Measurements from ENCODE around the gene RPS18. TPM values are rescaled to one million over a fixed set of nuclear protein-coding genes. Genes with fewer than 3 reads are reported as not detected.

Gene RPS18
- total RNA-seq, 4 donors from 2014 or later, result 773 to 2,238 (median 1,359) TPM

- 41% methylated on average over 27 of the region's 39 CpGs; no CpG with 5 or more reads in 1 of the 2 donors for WGBS, 2 donors (ENCODE audit: low coverage in 1 of 2)
- no peaks in the 10 kb centered on the region for H3K9me3 ChIP-seq
- intact Hi-C loops (cut with DNase I; ENCODE audit: low total_unique reads) (no loop called here), in situ Hi-C loops (cut with MboI; ENCODE audit: low pct_ligation_motif_present in 1 of 4, low pct_unique_long_range_greater_than_20kb in 1 of 4, low sequenced_read_pairs in 3 of 4) (no loop called here)
- DNase-seq, result peak; percentile 37
- H3K27me3 ChIP-seq, result no peaks in the 10 kb centered on the region
- TF ChIP-seq EP300 (IDR thresholded peaks at IDR 0.05; ENCODE audit: low read depth) (no peak), POLR2A (IDR thresholded peaks at IDR 0.05) (no peak), POLR2AphosphoS5 (IDR thresholded peaks at IDR 0.05) (no peak)
- TF ChIP-seq, protein P1, sequence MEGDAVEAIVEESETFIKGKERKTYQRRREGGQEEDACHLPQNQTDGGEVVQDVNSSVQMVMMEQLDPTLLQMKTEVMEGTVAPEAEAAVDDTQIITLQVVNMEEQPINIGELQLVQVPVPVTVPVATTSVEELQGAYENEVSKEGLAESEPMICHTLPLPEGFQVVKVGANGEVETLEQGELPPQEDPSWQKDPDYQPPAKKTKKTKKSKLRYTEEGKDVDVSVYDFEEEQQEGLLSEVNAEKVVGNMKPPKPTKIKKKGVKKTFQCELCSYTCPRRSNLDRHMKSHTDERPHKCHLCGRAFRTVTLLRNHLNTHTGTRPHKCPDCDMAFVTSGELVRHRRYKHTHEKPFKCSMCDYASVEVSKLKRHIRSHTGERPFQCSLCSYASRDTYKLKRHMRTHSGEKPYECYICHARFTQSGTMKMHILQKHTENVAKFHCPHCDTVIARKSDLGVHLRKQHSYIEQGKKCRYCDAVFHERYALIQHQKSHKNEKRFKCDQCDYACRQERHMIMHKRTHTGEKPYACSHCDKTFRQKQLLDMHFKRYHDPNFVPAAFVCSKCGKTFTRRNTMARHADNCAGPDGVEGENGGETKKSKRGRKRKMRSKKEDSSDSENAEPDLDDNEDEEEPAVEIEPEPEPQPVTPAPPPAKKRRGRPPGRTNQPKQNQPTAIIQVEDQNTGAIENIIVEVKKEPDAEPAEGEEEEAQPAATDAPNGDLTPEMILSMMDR (IDR thresholded peaks at IDR 0.05), result no peak
- H3K36me3 ChIP-seq, result no peaks in the 10 kb centered on the region
- H3K4me1 ChIP-seq, result peaks cover 29 to 56% (median 48%) of the 10 kb centered on the region in 4 donors
- H3K4me3 ChIP-seq, result peak overlapping the region; percentile 44 to 80 (median 63)
- peak overlapping the region; percentile 91 to 98 (median 94) for H3K27ac ChIP-seq
Measured at GRCh38 chr6:33277663-33278391, 6.0 kb downstream of the RPS18 start.

DNA sequence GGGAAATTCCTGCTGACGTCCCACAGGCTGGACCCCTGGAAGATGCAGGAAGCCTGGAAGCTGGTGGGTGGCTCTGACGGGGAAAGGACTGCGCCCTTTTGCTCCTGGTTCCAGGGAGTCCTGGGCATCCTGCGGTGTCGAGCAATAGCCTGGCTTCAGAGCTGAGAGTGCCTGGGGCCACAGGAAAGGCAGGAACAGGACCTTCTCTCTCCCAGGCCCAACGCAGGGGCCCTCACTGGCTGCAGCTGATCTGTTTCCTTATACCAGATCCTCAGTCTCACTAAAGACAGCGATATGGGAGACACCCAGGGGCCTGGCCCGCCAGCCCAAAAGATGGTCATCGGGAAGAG is 6.5 kb downstream of the RPS18 start:
- Histone ChIP-seq H3K27ac (peak overlapping the region; percentile 91 to 98 (median 94)), H3K27me3 (no peaks in the 10 kb centered on the region), H3K9me3 (no peaks in the 10 kb centered on the region), H3K36me3 (no peaks in the 10 kb centered on the region), H3K4me1 (peaks cover 24 to 51% (median 43%) of the 10 kb centered on the region in 4 donors), H3K4me3 (no peak overlapping the region)
- WGBS, 2 donors (ENCODE audit: low coverage in 1 of 2), result 92% methylated on average over 8 of the region's 9 CpGs; no CpG with 5 or more reads in 1 of the 2 donors
- TF ChIP-seq POLR2AphosphoS5 (IDR thresholded peaks at IDR 0.05), result no peak
- TF ChIP-seq, protein P1 (IDR thresholded peaks at IDR 0.05), result no peak
- no peak for TF ChIP-seq POLR2A (IDR thresholded peaks at IDR 0.05)
- TF ChIP-seq EP300 (IDR thresholded peaks at IDR 0.05; ENCODE audit: low read depth), result no peak
- intact Hi-C loops (cut with DNase I; ENCODE audit: low total_unique reads) (no loop called here), in situ Hi-C loops (cut with MboI; ENCODE audit: low pct_ligation_motif_present in 1 of 4, low pct_unique_long_range_greater_than_20kb in 1 of 4, low sequenced_read_pairs in 3 of 4) (no loop called here)
- no peak for DNase-seq

DNA sequence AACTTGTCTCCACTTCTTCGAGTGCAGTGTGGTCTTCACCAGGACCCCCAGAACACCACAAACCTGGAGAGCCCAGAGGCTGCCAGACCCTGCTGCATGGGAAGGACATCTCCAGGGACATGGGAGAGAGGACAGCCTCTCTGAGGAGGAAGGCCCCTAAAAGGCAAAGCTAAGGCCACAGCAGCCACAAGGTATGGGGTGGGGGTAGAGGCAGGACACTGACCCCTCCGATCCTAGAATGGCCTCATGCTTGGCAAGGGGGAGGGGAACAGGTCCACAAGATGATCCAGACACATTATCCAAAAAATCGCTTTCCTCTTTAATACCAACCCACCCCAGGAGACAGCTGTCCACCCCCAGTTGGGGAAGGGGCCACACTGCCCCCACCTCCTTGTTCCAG is 6.9 kb downstream of the RPS18 start:
- DNase-seq, result no peak
- no peaks in the 10 kb centered on the region for H3K9me3 ChIP-seq
- H3K36me3 ChIP-seq, result no peaks in the 10 kb centered on the region
- WGBS, 2 donors (ENCODE audit: low coverage in 1 of 2), result 97% methylated on average over 3 of the region's 3 CpGs; no CpG with 5 or more reads in 1 of the 2 donors
- H3K4me1 ChIP-seq, result peaks cover 23 to 46% (median 38%) of the 10 kb centered on the region in 4 donors
- intact Hi-C loops (cut with DNase I; ENCODE audit: low total_unique reads), result no loop called here
- no peaks in the 10 kb centered on the region for H3K27me3 ChIP-seq
- TF ChIP-seq POLR2AphosphoS5 (IDR thresholded peaks at IDR 0.05) (no peak), POLR2A (IDR thresholded peaks at IDR 0.05) (no peak), EP300 (IDR thresholded peaks at IDR 0.05; ENCODE audit: low read depth) (no peak)
- TF ChIP-seq, protein P1 (IDR thresholded peaks at IDR 0.05), result no peak
- H3K27ac ChIP-seq, result peak overlapping the region in 1 of 4 donors; percentile 91
- H3K4me3 ChIP-seq, result no peak overlapping the region
- in situ Hi-C loops (cut with MboI; ENCODE audit: low pct_ligation_motif_present in 1 of 4, low pct_unique_long_range_greater_than_20kb in 1 of 4, low sequenced_read_pairs in 3 of 4), result no loop called here

- intact Hi-C loops (cut with DNase I; ENCODE audit: low total_unique reads), result no loop called here
- H3K4me3 ChIP-seq, result no peak overlapping the region
- WGBS, 2 donors (ENCODE audit: low coverage in 1 of 2), result 75% methylated on average over 13 of the region's 13 CpGs; no CpG with 5 or more reads in 1 of the 2 donors
- no peak for DNase-seq
- H3K27me3 ChIP-seq, result no peaks in the 10 kb centered on the region
- H3K36me3 ChIP-seq, result no peaks in the 10 kb centered on the region
- H3K4me1 ChIP-seq, result peaks cover 18 to 42% (median 34%) of the 10 kb centered on the region in 4 donors
- H3K27ac ChIP-seq, result no peak overlapping the region
- in situ Hi-C loops (cut with MboI; ENCODE audit: low pct_ligation_motif_present in 1 of 4, low pct_unique_long_range_greater_than_20kb in 1 of 4, low sequenced_read_pairs in 3 of 4), result no loop called here
- H3K9me3 ChIP-seq, result no peaks in the 10 kb centered on the region
- TF ChIP-seq EP300 (IDR thresholded peaks at IDR 0.05; ENCODE audit: low read depth) (no peak), POLR2AphosphoS5 (IDR thresholded peaks at IDR 0.05) (no peak), POLR2A (IDR thresholded peaks at IDR 0.05) (no peak)
- TF ChIP-seq, protein P1 (IDR thresholded peaks at IDR 0.05), result no peak
Measured at GRCh38 chr6:33279257-33279695, 7.4 kb downstream of the RPS18 start.
